NT2/D1 (cell line): ENCODE data around the gene PAK2.

ENCODE experiments used
- SUZ12 ChIP-seq: IDR thresholded peaks from 2 replicates; pipeline ENCODE4 v1.6.1; 2011; ENCODE audit not compliant: insufficient read length, insufficient read depth; ENCODE audit errors: extremely low read depth
- YY1 ChIP-seq: IDR thresholded peaks from 2 replicates; pipeline ENCODE4 v1.6.1; 2011; ENCODE audit not compliant: insufficient read length, insufficient read depth
- ZNF274 ChIP-seq: IDR thresholded peaks from 2 replicates; pipeline ENCODE4 v1.6.1; 2011; ENCODE audit warnings: mild to moderate bottlenecking, low read depth, low read length

- TF ChIP-seq YY1 (no peak), SUZ12 (no peak), ZNF274 (no peak)
Observed at GRCh38 chr3:196778755-196779154, 39.1 kb downstream of the PAK2 start.
